ENCODE data around the gene FGF12. TPM values are rescaled to one million over a fixed set of nuclear protein-coding genes. Genes with fewer than 3 reads are reported as not detected.

Gene FGF12
- total RNA-seq, 2 experiments from 2014 or later = not detected

GRCh38 chr3:192641919-192642318 lies 85.4 kb downstream of the FGF12 start:
- H3K4me3 Mint-ChIP-seq = no peak overlapping the region
- Histone ChIP-seq H3K4me1 (ENCODE audit: insufficient read depth, low read length) (no peaks in the 10 kb centered on the region), H3K27me3 (ENCODE audit: control insufficient read depth in 1 of 2, insufficient read depth in 2 of 2, low read length in 2 of 2) (no peaks in the 10 kb centered on the region), H3K36me3 (ENCODE audit: insufficient read depth, low read length) (no peaks in the 10 kb centered on the region), H3K9me3 (ENCODE audit: control insufficient read depth in 1 of 2, insufficient read depth in 1 of 2, low read length in 2 of 2) (no peaks in the 10 kb centered on the region), H3K4me3 (ENCODE audit: low read length) (no peak overlapping the region), H3K27ac (ENCODE audit: low read depth in 1 of 2, low read length in 2 of 2) (no peak overlapping the region)
- H3K9me3 Mint-ChIP-seq = no peaks in the 10 kb centered on the region
- no peaks in the 10 kb centered on the region for H3K36me3 Mint-ChIP-seq (ENCODE audit: low read depth)
- CTCF ChIA-PET = no interaction called here
- POLR2A ChIA-PET = no interaction called here
- ATAC-seq (ENCODE audit: poor library complexity) (no peak), DNase-seq (no peak)
- H3K27me3 Mint-ChIP-seq = no peaks in the 10 kb centered on the region
- intact Hi-C loops (cut with DNase I, micrococcal nuclease) = no loop called here
- no peak overlapping the region for H3K27ac Mint-ChIP-seq
- no peaks in the 10 kb centered on the region for H3K4me1 Mint-ChIP-seq (ENCODE audit: low read depth)
- TF ChIP-seq CTCF (IDR thresholded peaks at IDR 0.05) = no peak

DNA sequence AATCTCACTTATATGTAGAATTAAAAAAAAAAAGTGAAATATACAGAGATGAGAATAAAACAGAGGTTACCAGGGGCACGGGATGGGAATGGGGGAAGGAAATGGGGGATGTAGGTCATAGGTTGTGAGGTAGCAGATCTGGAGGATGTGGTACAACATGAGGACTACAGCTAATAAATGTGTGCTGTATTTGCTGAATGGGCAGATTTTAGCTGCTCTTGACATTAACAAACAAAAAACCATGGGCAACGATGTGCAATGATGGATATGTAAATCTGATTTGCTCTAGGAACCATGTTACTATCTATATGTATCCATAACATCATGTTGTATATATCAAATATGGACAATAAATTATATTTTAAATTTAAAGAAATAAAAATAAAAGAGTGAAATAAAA lies 87.4 kb downstream of the FGF12 start:
- DNase-seq = no peak
- Histone ChIP-seq H3K27me3 (ENCODE audit: control insufficient read depth in 1 of 2, insufficient read depth in 2 of 2, low read length in 2 of 2) (no peaks in the 10 kb centered on the region), H3K9me3 (ENCODE audit: control insufficient read depth in 1 of 2, insufficient read depth in 1 of 2, low read length in 2 of 2) (no peaks in the 10 kb centered on the region), H3K4me3 (ENCODE audit: low read length) (no peak overlapping the region), H3K27ac (ENCODE audit: low read depth in 1 of 2, low read length in 2 of 2) (no peak overlapping the region), H3K36me3 (ENCODE audit: insufficient read depth, low read length) (no peaks in the 10 kb centered on the region), H3K4me1 (ENCODE audit: insufficient read depth, low read length) (no peaks in the 10 kb centered on the region)
- Mint-ChIP-seq H3K27me3 (no peaks in the 10 kb centered on the region), H3K27ac (no peak overlapping the region), H3K9me3 (no peaks in the 10 kb centered on the region), H3K36me3 (ENCODE audit: low read depth) (no peaks in the 10 kb centered on the region), H3K4me3 (no peak overlapping the region), H3K4me1 (ENCODE audit: low read depth) (no peaks in the 10 kb centered on the region)
- intact Hi-C loops (cut with DNase I, micrococcal nuclease) = no loop called here
- POLR2A ChIA-PET = no interaction called here
- CTCF ChIA-PET = no interaction called here
- no peak for TF ChIP-seq CTCF (IDR thresholded peaks at IDR 0.05)
- ATAC-seq (ENCODE audit: poor library complexity) = no peak

DNA sequence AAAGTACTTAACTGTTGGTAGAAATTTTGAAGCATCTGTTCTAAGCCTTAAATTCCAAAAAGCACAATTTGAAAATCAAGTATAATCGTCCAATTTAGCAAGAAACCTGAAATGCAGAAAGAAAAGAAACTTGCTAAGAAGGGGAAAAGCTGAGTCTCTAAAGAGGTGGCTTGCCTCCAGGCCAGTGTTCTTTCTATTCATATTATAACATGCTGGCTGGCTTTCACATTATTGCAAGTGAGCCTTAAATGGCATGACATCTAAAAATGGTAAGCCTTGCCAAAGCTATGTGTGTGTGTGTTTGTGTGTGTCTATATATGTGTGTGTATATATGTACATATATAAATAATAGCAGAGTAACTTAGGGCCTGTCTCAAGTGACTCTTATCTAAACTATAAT lies 89.5 kb downstream of the FGF12 start:
- Histone ChIP-seq H3K36me3 (ENCODE audit: insufficient read depth, low read length) (no peaks in the 10 kb centered on the region), H3K27ac (ENCODE audit: low read depth in 1 of 2, low read length in 2 of 2) (no peak overlapping the region), H3K9me3 (ENCODE audit: control insufficient read depth in 1 of 2, insufficient read depth in 1 of 2, low read length in 2 of 2) (no peaks in the 10 kb centered on the region), H3K4me1 (ENCODE audit: insufficient read depth, low read length) (no peaks in the 10 kb centered on the region), H3K27me3 (ENCODE audit: control insufficient read depth in 1 of 2, insufficient read depth in 2 of 2, low read length in 2 of 2) (no peaks in the 10 kb centered on the region), H3K4me3 (ENCODE audit: low read length) (no peak overlapping the region)
- no peaks in the 10 kb centered on the region for H3K27me3 Mint-ChIP-seq
- no peaks in the 10 kb centered on the region for H3K9me3 Mint-ChIP-seq
- CTCF ChIA-PET = no interaction called here
- ATAC-seq (ENCODE audit: poor library complexity) (no peak), DNase-seq (no peak)
- H3K36me3 Mint-ChIP-seq (ENCODE audit: low read depth) = no peaks in the 10 kb centered on the region
- no peak for TF ChIP-seq CTCF (IDR thresholded peaks at IDR 0.05)
- H3K4me1 Mint-ChIP-seq (ENCODE audit: low read depth) = no peaks in the 10 kb centered on the region
- no peak overlapping the region for H3K27ac Mint-ChIP-seq
- intact Hi-C loops (cut with DNase I, micrococcal nuclease) = no loop called here
- POLR2A ChIA-PET = no interaction called here
- no peak overlapping the region for H3K4me3 Mint-ChIP-seq
